Gastrocnemius medialis (tissue), 4 donors: ENCODE data around the gene DNAH3. TPM values are rescaled to one million over a fixed set of nuclear protein-coding genes. Genes with fewer than 3 reads are reported as not detected.
"Not testable (repeated sequence)": the region's sequence is repeated elsewhere in the genome, so short reads cannot be mapped to it uniquely, and the experiment has no call there.

ENCODE experiments used
- ATAC-seq, 2 donors: fragments of 150-250 bp; one replicate each; pipeline ENCODE4 v1.9.1; 2016
- DNase-seq, 2 donors: peaks; one replicate each; pipeline ENCODE4 v3.0.0-alpha.2; 2019
- H3K27ac ChIP-seq, 4 donors: fragments of 200-600 bp; sonication (generic); 1 replicate in 1 of 4; 2 replicates in 3 of 4; pipeline ENCODE4 v1.5.1; 2016 to 2018; ENCODE audit warnings: mild to moderate bottlenecking in 2 of 4, moderate library complexity in 1 of 4
- H3K27me3 ChIP-seq, 3 donors: fragments of 200-600 bp; sonication (generic) in 2 of 3; 1 replicate in 1 of 3; 2 replicates in 2 of 3; pipeline versions ENCODE4 v1.5.1 to v1.6.0; 2016 to 2019; ENCODE audit warnings: mild to moderate bottlenecking in 1 of 3, moderate library complexity in 1 of 3
- H3K36me3 ChIP-seq, 2 donors: fragments of 200-600 bp; sonication (generic) in 1 of 2; one replicate each; pipeline ENCODE4 v1.5.1; 2017 to 2018
- H3K4me1 ChIP-seq, 2 donors: fragments of 200-600 bp; sonication (generic) in 1 of 2; one replicate each; pipeline ENCODE4 v1.5.1; 2016 to 2017; ENCODE audit warnings: mild to moderate bottlenecking in 2 of 2
- H3K4me3 ChIP-seq, 4 donors: fragments of 200-600 bp; sonication (generic) in 3 of 4; 1 replicate in 1 of 4; 2 replicates in 3 of 4; pipeline ENCODE4 v1.5.1; 2016 to 2019; ENCODE audit warnings: mild to moderate bottlenecking in 2 of 4
- H3K9me3 ChIP-seq, 3 donors: fragments of 200-600 bp; sonication (generic) in 2 of 3; 1 replicate in 1 of 3; 2 replicates in 2 of 3; pipeline ENCODE4 v1.5.1; 2016 to 2019
- POLR2A ChIP-seq, 2 donors: fragments of 450-650 bp; IDR thresholded peaks; one replicate each; pipeline ENCODE4 v1.6.1; 2017; ENCODE audit warnings: antibody characterized with exemption in 2 of 2, mild to moderate bottlenecking in 2 of 2, moderate library complexity in 2 of 2
- in situ Hi-C, 4 donors: fragments of 200-750 bp; cut with MboI; loops; one replicate each; pipeline versions ENCODE4 v1.15.0 to v1.8.0; 2017; ENCODE audit warnings: low sequenced_read_pairs in 4 of 4
- intact Hi-C: fragments of 100-400 bp; cut with DNase I; formaldehyde crosslinking; loops from one replicate; pipeline ENCODE4 v1.15.1; 2023; ENCODE audit warnings: low total_unique reads
- total RNA-seq, 4 donors: library from RNA; depleted of rRNA; stranded (reverse); fragments of >200 nt; gene quantifications; one replicate each; pipeline versions ENCODE4 v1.1.0 to v1.2.3, GENCODE V29; 2016
- TF ChIP-seq, protein P1 (sequence below), 5 experiments: fragments of 450-650 bp in 3 of 5; fragments of 200-600 bp in 2 of 5; sonication (generic) in 2 of 5; IDR thresholded peaks in 4 of 5; conservative IDR thresholded peaks in 1 of 5; 1 replicate in 4 of 5; 2 replicates in 1 of 5; pipeline ENCODE4 v1.5.1; 2016 to 2019; ENCODE audit warnings: antibody characterized with exemption in 5 of 5, mild to moderate bottlenecking in 3 of 5, moderate library complexity in 3 of 5

The DNAH3 gene
- total RNA-seq, 4 donors from 2014 or later, result 0.02 to 0.47 (median 0.21) TPM

DNA sequence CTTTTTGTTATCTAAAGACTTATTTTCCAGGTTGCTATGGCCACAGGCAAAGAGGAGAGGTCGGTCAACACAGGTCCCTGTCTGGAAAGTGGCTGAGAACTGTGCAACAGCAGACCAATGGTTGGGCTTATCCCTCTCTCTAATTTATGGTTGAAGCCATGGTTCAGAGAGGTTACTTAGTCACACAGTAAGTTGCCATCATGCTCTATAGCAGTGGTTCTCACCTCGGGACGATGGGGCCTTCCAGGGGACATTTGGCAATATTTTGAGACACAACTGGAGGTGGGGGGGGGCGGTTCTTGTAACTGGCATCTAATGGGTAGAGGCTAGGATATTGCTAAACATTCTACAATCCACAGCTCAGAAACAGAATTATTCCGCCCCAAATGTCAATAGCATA is 7.0 kb upstream of the DNAH3 start:
- H3K36me3 ChIP-seq, result no peaks in the 10 kb centered on the region
- peak overlapping the region in 2 of 4 donors; percentile 86 to 87 for H3K4me3 ChIP-seq
- H3K4me1 ChIP-seq, result peaks cover 26 to 51% of the 10 kb centered on the region in 2 donors
- no peaks in the 10 kb centered on the region for H3K27me3 ChIP-seq
- ATAC-seq (no peak), DNase-seq (no peak)
- intact Hi-C loops, result loop anchor here (1.0 to 10.0 kb wide), 2 partner anchors 143 to 397 kb away; no protein-coding TSS in a partner anchor
- in situ Hi-C loops, result loop anchor here in 1 of 4 donors (5.0 to 25.0 kb wide), 3 partner anchors 140 to 1167 kb away; no protein-coding TSS in a partner anchor
- no peaks in the 10 kb centered on the region for H3K9me3 ChIP-seq
- H3K27ac ChIP-seq, result peak overlapping the region; percentile 81 to 95 (median 92)
- TF ChIP-seq, protein P1, sequence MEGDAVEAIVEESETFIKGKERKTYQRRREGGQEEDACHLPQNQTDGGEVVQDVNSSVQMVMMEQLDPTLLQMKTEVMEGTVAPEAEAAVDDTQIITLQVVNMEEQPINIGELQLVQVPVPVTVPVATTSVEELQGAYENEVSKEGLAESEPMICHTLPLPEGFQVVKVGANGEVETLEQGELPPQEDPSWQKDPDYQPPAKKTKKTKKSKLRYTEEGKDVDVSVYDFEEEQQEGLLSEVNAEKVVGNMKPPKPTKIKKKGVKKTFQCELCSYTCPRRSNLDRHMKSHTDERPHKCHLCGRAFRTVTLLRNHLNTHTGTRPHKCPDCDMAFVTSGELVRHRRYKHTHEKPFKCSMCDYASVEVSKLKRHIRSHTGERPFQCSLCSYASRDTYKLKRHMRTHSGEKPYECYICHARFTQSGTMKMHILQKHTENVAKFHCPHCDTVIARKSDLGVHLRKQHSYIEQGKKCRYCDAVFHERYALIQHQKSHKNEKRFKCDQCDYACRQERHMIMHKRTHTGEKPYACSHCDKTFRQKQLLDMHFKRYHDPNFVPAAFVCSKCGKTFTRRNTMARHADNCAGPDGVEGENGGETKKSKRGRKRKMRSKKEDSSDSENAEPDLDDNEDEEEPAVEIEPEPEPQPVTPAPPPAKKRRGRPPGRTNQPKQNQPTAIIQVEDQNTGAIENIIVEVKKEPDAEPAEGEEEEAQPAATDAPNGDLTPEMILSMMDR (IDR thresholded peaks at IDR 0.05 in 4 of 5, conservative IDR thresholded peaks at IDR 0.05 in 1 of 5), result no peak
- TF ChIP-seq POLR2A (IDR thresholded peaks at IDR 0.05), result no peak

DNA sequence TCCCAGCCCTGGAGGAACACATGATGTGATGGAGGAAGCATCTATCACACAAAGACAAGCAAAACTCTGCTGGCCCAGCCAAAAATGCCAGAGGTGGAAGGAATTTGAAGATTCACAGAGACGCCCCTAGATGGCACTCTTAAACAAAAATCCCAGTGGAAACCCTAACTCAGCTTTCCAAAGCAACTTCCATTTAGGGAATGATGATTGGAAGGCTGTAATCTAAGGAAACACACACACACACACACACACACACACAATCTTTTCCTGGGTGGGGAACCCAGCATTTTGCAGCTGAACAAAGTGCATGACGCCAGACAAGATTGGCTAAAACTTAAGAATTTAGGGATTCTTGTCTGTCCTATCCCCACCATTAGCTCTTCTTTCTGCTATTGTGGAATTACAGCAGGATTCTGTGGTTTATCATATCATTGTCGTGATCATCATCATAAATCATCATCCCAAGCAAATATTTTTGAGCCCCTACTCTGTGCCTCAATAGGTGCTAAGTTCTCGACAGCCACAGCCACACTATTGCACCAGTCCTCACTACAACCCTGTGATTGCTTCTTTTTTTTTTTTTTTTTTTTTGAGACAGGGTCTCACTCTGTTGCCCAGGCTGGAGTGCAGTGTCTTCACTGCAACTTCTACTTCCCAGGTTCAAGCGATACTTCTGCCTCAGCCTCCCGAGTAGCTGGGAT is 6.3 kb upstream of the DNAH3 start:
- H3K4me1 ChIP-seq, result peaks cover 19 to 44% of the 10 kb centered on the region in 2 donors
- H3K4me3 ChIP-seq, result no peak overlapping the region
- H3K36me3 ChIP-seq, result no peaks in the 10 kb centered on the region
- DNase-seq (no peak), ATAC-seq (no peak)
- no peaks in the 10 kb centered on the region for H3K27me3 ChIP-seq
- no peak overlapping the region for H3K27ac ChIP-seq
- in situ Hi-C loops (loop anchor here in 1 of 4 donors (5.0 to 25.0 kb wide), 3 partner anchors 140 to 1168 kb away; no protein-coding TSS in a partner anchor), intact Hi-C loops (loop anchor here (10.0 kb wide), 1 partner anchor 398 kb away; no protein-coding TSS in a partner anchor)
- TF ChIP-seq, protein P1 (IDR thresholded peaks at IDR 0.05 in 4 of 5, conservative IDR thresholded peaks at IDR 0.05 in 1 of 5), result peak; percentile 39 to 62 (median 54)
- TF ChIP-seq POLR2A (IDR thresholded peaks at IDR 0.05), result no peak
- no peaks in the 10 kb centered on the region for H3K9me3 ChIP-seq

DNA sequence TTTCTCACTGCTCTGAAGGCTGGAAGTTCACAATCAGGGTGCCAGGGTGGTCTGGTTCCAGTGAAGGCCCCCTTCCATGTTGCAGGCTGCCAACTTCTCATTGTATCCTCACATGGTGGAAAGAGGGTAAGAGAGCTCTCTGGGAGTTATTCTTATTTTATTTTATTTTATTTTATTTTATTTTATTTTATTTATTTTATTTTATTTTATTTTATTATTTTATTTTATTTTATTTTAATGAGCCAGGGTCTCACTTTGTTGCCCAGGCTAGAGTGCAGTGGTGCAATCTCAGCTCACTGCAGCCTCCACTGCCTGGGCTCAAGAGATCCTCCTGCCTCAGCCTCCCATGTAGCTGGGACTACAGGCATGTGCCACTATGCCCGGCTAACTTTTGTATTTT is 5.4 kb upstream of the DNAH3 start:
- not testable (repeated sequence) for H3K9me3 ChIP-seq, H3K4me3 ChIP-seq, H3K27ac ChIP-seq, H3K27me3 ChIP-seq, H3K36me3 ChIP-seq, ATAC-seq, DNase-seq
- H3K4me1 ChIP-seq, result peaks cover 13 to 35% of the 10 kb centered on the region in 2 donors
- intact Hi-C loops (loop anchor here (10.0 kb wide), 1 partner anchor 399 kb away; no protein-coding TSS in a partner anchor), in situ Hi-C loops (loop anchor here in 1 of 4 donors (5.0 to 25.0 kb wide), 3 partner anchors 141 to 1169 kb away; no protein-coding TSS in a partner anchor)

DNA sequence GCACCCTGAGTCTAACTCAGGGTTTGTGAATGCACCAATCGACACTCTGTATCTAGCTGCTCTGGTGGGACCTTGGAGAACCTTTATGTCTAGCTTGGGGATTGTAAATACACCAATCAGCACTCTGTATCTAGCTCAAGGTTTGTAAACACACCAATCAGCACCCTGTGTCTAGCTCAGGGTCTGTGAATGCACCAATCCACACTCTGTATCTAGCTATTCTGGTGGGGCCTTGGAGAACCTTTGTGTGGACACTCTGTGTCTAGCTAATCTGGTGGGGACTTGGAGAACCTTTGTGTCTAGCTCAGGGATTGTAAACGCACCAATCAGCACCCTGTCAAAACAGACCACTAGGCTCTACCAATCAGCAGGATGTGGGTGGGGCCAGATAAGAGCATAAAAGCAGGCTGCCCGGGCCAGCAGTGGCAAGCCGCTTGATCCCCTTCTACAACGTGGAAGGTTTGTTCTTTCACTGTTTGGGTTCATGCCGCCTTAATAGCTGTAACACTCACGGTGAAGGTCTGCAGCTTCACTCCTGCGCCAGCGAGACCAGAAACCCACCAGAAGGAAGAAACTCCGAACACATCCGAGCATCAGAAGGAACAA is 2.6 kb upstream of the DNAH3 start:
- in situ Hi-C loops, result loop anchor here in 1 of 4 donors (10.0 to 25.0 kb wide), 2 partner anchors 1034 to 1172 kb away; no protein-coding TSS in a partner anchor

DNA sequence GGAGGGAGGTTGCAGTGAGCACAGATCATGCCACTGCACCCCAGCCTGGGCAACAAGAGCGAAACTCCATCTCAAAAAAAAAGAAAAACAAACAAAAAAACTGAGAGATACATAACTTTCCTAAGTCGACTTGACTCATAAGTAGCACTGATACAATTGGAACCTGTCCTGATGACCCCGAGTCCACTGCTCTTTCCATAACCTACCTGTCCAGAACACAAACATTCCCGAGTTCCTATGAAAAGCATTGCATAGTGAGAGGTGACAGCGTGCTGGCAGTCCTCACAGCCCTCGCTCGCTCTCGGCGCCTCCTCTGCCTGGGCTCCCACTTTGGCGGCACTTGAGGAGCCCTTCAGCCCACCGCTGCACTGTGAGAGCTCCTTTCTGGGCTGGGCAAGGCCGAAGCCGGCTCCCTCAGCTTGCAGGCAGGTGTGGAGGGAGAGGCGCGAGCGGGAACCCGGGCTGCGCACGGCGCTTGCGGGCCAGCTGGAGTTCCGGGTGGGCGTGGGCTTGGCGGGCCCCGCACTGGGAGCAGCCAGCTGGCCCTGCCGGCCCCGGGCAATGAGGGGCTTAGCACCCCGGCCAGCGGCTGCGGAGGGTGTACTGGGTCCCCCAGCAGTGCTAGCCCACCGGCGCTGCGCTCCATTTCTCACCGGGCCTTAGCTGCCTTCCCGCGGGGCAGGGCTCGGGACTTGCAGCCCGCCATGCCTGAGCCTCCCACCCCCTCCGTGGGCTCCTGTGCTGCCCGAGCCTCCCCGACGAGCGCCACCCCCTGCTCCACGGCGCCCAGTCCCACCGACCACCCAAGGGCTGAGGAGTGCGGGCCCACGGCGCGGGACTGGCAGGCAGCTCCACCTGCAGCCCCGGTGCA is 1.7 kb upstream of the DNAH3 start:
- H3K4me3 ChIP-seq, ATAC-seq, H3K4me1 ChIP-seq, H3K9me3 ChIP-seq, H3K36me3 ChIP-seq, H3K27ac ChIP-seq, H3K27me3 ChIP-seq, DNase-seq: not testable (repeated sequence)
- intact Hi-C loops, result loop anchor here (10.0 kb wide), 1 partner anchor 402 kb away; no protein-coding TSS in a partner anchor
- in situ Hi-C loops, result loop anchor here in 1 of 4 donors (10.0 to 25.0 kb wide), 2 partner anchors 1035 to 1172 kb away; no protein-coding TSS in a partner anchor

More for the DNA sequence above, 2.6 kb upstream of the DNAH3 start:
- intact Hi-C loops, result loop anchor here (10.0 kb wide), 1 partner anchor 402 kb away; no protein-coding TSS in a partner anchor
- H3K36me3 ChIP-seq, ATAC-seq, H3K4me3 ChIP-seq, H3K9me3 ChIP-seq, H3K27me3 ChIP-seq, H3K27ac ChIP-seq, DNase-seq: not testable (repeated sequence)
- H3K4me1 ChIP-seq, result peaks cover 0 to 12% of the 10 kb centered on the region in 2 donors
